Measurements from ENCODE around the gene FIGLA.

DNA sequence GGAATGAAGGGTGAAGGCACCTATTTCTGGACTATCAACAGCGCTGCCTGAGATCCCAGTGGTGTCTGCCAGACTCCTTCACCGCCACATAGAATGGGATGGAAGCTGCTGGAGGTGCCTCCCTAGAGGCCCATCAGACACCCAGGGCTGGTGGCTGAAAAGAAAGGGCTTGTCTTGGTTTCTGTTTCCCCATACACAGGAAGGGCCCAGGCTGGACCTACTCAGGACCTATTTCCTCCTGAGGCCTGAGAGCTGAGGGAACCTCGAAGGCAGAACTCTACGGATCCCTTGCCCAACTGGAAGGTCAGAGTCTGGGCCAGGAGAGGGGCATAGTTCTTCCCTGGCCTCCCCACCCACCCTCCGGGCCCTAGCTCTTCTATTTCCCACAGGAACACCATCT, 32.8 kb upstream of the FIGLA start:
- no peak for TF ChIP-seq YY1 (IDR thresholded peaks at IDR 0.05; ENCODE audit: insufficient read depth, insufficient read length)
- no peak for TF ChIP-seq ZNF274 (IDR thresholded peaks at IDR 0.05; ENCODE audit: low read depth, low read length)
